Measurements from ENCODE around the gene CDH22. TPM values are rescaled to one million over a fixed set of nuclear protein-coding genes. Genes with fewer than 3 reads are reported as not detected.

Gene CDH22
- total RNA-seq, 3 donors from 2014 or later = 0.15 to 0.66 (median 0.16) TPM

GRCh38 chr20:46270977-46271744 is 37.1 kb downstream of the CDH22 start:
- Histone ChIP-seq H3K9me3 (peaks cover 11 to 20% of the 10 kb centered on the region in 2 donors), H3K27me3 (peaks cover 0 to 15% of the 10 kb centered on the region in 2 donors), H3K36me3 (no peaks in the 10 kb centered on the region), H3K27ac (no peak overlapping the region), H3K4me3 (no peak overlapping the region), H3K4me1 (no peaks in the 10 kb centered on the region)
- intact Hi-C loops (cut with DNase I; ENCODE audit: low total_unique reads) = no loop called here
- TF ChIP-seq POLR2AphosphoS5 (IDR thresholded peaks at IDR 0.05) = no peak
- no peak for TF ChIP-seq CTCF (IDR thresholded peaks at IDR 0.05)
- TF ChIP-seq POLR2A (IDR thresholded peaks at IDR 0.05) = no peak
- DNase-seq (ENCODE audit: low spot score in 2 of 2) = no peak

- H3K27me3 ChIP-seq = peaks cover 0 to 8% of the 10 kb centered on the region in 2 donors
- no peak overlapping the region for H3K4me3 ChIP-seq
- intact Hi-C loops (cut with DNase I; ENCODE audit: low total_unique reads) = no loop called here
- no peaks in the 10 kb centered on the region for H3K4me1 ChIP-seq
- TF ChIP-seq POLR2A (IDR thresholded peaks at IDR 0.05) (no peak), CTCF (IDR thresholded peaks at IDR 0.05) (no peak), POLR2AphosphoS5 (IDR thresholded peaks at IDR 0.05) (no peak)
- H3K36me3 ChIP-seq = no peaks in the 10 kb centered on the region
- H3K9me3 ChIP-seq = peaks cover 11 to 20% of the 10 kb centered on the region in 2 donors
- no peak for DNase-seq (ENCODE audit: low spot score in 2 of 2)
- no peak overlapping the region for H3K27ac ChIP-seq
Observed at GRCh38 chr20:46269372-46269771, 38.9 kb downstream of the CDH22 start.

- Histone ChIP-seq H3K9me3 (peaks cover 9 to 15% of the 10 kb centered on the region in 2 donors), H3K27ac (no peak overlapping the region), H3K27me3 (peaks cover 0 to 5% of the 10 kb centered on the region in 2 donors)
Observed at GRCh38 chr20:46268662-46269061, 39.6 kb downstream of the CDH22 start.

GRCh38 chr20:46268131-46268614 is 40.1 kb downstream of the CDH22 start:
- no peak overlapping the region for H3K4me3 ChIP-seq
- H3K27ac ChIP-seq = no peak overlapping the region
- peaks cover 0 to 4% of the 10 kb centered on the region in 2 donors for H3K27me3 ChIP-seq
- intact Hi-C loops (cut with DNase I; ENCODE audit: low total_unique reads) = no loop called here
- H3K4me1 ChIP-seq = no peaks in the 10 kb centered on the region
- H3K36me3 ChIP-seq = no peaks in the 10 kb centered on the region
- no peak for TF ChIP-seq CTCF (IDR thresholded peaks at IDR 0.05)
- no peak for DNase-seq (ENCODE audit: low spot score in 2 of 2)
- H3K9me3 ChIP-seq = peaks cover 4 to 10% of the 10 kb centered on the region in 2 donors

More at GRCh38 chr20:46268662-46269061, 39.6 kb downstream of the CDH22 start:
- Histone ChIP-seq H3K4me1 (no peaks in the 10 kb centered on the region), H3K4me3 (no peak overlapping the region), H3K36me3 (no peaks in the 10 kb centered on the region)
- DNase-seq (ENCODE audit: low spot score in 2 of 2) = no peak
- TF ChIP-seq CTCF (IDR thresholded peaks at IDR 0.05) (no peak), POLR2AphosphoS5 (IDR thresholded peaks at IDR 0.05) (no peak), POLR2A (IDR thresholded peaks at IDR 0.05) (no peak)
- intact Hi-C loops (cut with DNase I; ENCODE audit: low total_unique reads) = no loop called here
